ENCODE measurements around the gene COX7B2.
A peak's percentile ranks its signal among the peaks of the same experiment; 100 is the strongest.

COX7B2 gene

GRCh38 chr4:46909078-46909477, at the start of gene COX7B2:
TSS of gene COX7B2 (minus strand) at chr4:46909245. CDS start at chr4:46735192, 174,053 bp downstream.
- DNase-seq: no peak

GRCh38 chr4:46956451-46956850, 47.4 kb upstream of the COX7B2 start:
- no peak for DNase-seq

GRCh38 chr4:46955601-46956000, 46.6 kb upstream of the COX7B2 start:
- no peak for DNase-seq

- DNase-seq: no peak
These were observed 45.6 kb upstream of the COX7B2 start for GRCh38 chr4:46954643-46955042.

- no peak for DNase-seq
These were observed 44.5 kb upstream of the COX7B2 start for GRCh38 chr4:46953564-46953963.

GRCh38 chr4:46952451-46952850, 43.4 kb upstream of the COX7B2 start:
- no peak for DNase-seq

GRCh38 chr4:46950826-46951225, 41.8 kb upstream of the COX7B2 start:
- DNase-seq: no peak

- DNase-seq: no peak
These were observed 40.8 kb upstream of the COX7B2 start for GRCh38 chr4:46949822-46950221.

- DNase-seq: no peak
These were observed 38.5 kb upstream of the COX7B2 start for GRCh38 chr4:46947541-46947940.

- DNase-seq: no peak
These were observed 38.0 kb upstream of the COX7B2 start for GRCh38 chr4:46946919-46947536.

GRCh38 chr4:46945062-46945461, 36.0 kb upstream of the COX7B2 start:
- DNase-seq: no peak

GRCh38 chr4:46944345-46944744, 35.3 kb upstream of the COX7B2 start:
- no peak for DNase-seq

GRCh38 chr4:46937493-46937892, 28.4 kb upstream of the COX7B2 start:
- no peak for DNase-seq

- DNase-seq: no peak
These were observed 25.7 kb upstream of the COX7B2 start for GRCh38 chr4:46934726-46935125.

- DNase-seq: no peak
These were observed 24.6 kb upstream of the COX7B2 start for GRCh38 chr4:46933686-46934085.

GRCh38 chr4:46931981-46932380, 22.9 kb upstream of the COX7B2 start:
- peak; percentile 56 for DNase-seq

- DNase-seq: no peak
These were observed 21.8 kb upstream of the COX7B2 start for GRCh38 chr4:46930891-46931290.

- no peak for DNase-seq
These were observed 18.2 kb upstream of the COX7B2 start for GRCh38 chr4:46927201-46927600.

- no peak for DNase-seq
These were observed 15.9 kb upstream of the COX7B2 start for GRCh38 chr4:46924789-46925529.

GRCh38 chr4:46922205-46922604, 13.2 kb upstream of the COX7B2 start:
- DNase-seq: no peak

GRCh38 chr4:46908148-46908547, 897 bp downstream of the COX7B2 start:
- no peak for DNase-seq

GRCh38 chr4:46900082-46900481, 9.0 kb downstream of the COX7B2 start:
- no peak for DNase-seq

GRCh38 chr4:46894826-46895225, 14.2 kb downstream of the COX7B2 start:
- DNase-seq: no peak

- DNase-seq: no peak
These were observed 19.0 kb downstream of the COX7B2 start for GRCh38 chr4:46890056-46890455.

GRCh38 chr4:46889410-46889809, 19.6 kb downstream of the COX7B2 start:
- no peak for DNase-seq

Measured in islet precursor cell (in vitro differentiated cells).